Putamen (tissue), 1 donor: ENCODE data around the gene PSD2.

Experiments
- DNase-seq: peaks from one replicate; pipeline ENCODE4 v3.0.0-alpha.2; 2016; ENCODE audit warnings: low spot score

The PSD2 gene

GRCh38 chr5:139837711-139838380 lies 42.2 kb downstream of the PSD2 start:
- DNase-seq = no peak

DNA sequence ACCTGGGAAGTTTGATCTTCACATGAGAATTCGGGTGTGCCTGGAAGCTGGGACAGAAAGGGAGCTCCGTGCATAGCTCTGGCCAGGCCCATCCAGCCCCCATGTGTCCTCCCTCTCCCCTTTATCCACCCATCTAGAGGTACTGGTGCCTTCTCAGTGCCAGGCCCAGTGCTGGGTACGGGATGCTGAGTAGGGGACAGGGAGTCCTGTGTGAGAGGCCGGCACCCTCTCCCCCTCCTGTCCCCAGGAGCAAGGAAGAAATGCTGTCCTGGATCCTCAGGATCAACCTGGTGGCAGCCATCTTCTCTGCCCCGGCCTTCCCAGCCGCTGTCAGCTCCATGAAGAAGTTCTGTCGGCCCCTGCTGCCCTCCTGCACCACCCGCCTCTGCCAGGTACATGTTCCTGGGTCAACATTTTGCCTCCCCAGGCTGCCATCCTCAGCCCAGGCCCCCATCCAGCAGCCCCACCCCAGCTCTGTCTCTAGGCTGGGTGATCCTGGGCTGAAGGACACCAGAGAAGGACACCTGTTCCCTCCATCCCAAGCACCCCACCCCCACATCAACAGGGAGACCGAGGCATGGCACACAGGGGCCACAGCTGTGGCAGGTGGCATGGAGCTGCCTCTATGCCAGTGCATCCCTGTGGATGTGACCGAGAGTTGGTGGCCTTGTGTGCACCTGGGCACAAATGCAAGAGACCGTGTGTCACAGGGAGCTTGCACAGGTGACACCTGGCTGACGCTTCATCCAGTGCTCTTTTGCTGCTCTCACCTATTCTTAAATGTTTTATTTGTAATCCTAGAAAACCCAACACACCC lies 43.0 kb downstream of the PSD2 start:
- DNase-seq = no peak

DNA sequence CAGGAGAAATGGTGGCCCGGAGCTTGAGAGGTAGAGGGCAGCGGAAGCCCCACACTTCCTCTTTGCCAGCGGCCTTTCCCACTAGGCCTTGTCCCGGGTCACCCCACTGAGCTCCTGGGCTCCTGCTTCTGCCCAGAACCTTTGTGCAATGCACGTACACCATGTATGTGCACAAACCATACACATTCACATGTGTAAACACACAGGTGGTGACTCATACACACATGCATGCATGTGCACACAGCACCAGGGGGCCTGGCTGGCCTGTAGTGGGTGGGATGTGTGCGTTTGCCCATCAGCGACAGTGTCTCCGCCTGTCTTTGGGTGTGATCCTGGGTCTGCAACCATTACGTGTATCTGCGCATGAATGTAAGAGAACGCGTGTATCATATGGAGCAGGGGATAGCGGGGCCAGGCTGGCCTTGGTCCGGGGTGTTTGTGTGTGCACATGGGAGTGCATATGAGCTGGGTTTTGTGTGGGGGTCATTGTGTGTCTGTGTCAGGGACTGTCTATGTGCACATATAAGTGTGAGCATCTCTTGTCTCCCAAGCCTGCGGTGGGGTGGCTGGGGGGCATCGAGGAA lies 43.7 kb downstream of the PSD2 start:
- DNase-seq = no peak

GRCh38 chr5:139839918-139840317 lies 44.3 kb downstream of the PSD2 start:
- DNase-seq = no peak

GRCh38 chr5:139841549-139841948 lies 45.9 kb downstream of the PSD2 start:
- no peak for DNase-seq

- DNase-seq = no peak
These were observed 46.7 kb downstream of the PSD2 start for GRCh38 chr5:139842321-139842720.

DNA sequence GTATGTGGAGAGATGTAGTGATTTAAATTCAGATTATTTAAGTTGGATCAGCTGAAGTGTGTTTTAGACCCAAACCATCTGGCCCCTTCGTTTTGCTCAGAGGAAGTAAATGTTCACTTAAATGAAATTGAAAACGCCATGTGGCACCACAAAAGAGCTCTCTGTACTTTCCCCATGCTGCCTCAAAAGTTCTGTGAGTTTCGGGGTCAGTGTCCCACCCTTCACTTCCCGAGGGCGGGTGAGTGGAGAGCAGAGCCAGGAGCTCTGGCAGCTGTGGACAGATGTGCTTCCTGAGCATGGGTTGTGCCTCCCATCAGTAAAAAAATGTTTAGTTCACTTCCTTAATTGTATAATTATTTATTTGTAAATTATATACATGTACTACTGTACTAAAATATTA lies 48.4 kb downstream of the PSD2 start:
- no peak for DNase-seq

GRCh38 chr5:139844472-139845145 lies 49.0 kb downstream of the PSD2 start:
- DNase-seq = peak; percentile 73

DNA sequence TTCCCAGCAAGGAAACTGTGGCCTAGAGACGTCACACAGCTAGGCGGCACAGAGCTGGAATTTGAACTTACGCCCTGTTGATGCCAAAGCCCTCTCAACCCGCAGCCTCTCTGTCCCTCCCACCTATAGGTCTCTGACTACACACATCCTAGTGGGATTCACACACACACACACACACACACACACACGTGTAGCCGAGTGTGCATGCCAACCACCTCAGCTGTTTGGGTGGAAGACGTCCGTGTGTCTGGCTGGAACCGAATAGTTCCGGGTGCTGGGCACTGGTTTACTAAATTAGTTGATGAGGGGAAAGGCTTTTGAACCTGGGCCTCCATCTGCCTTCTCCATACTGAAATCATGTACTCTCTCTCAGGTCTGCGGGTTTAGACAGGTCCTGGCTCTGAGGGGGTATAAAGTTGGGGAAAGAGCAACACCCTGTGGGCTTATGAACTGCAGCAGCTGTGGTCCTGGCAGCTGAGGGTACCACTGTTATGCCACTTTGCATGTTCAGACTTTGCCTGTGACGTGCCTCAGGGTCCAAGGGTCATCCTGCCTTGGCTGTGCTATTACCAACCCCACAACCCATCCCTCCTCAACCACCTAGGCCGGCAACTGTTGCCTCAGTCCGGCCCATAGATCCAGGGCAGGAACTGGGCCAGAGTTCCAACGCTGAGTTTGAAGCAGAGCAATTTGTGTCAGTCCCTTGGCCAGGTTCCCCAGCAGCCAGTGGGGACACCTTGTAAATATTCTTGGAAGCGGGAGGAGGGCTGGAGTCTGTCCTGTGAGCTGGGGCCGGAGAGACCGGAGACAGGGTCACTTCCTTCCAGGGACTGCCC lies 50.5 kb downstream of the PSD2 start:
- DNase-seq = peak; percentile 65

GRCh38 chr5:139847091-139847490 lies 51.5 kb downstream of the PSD2 start:
- no peak for DNase-seq

DNA sequence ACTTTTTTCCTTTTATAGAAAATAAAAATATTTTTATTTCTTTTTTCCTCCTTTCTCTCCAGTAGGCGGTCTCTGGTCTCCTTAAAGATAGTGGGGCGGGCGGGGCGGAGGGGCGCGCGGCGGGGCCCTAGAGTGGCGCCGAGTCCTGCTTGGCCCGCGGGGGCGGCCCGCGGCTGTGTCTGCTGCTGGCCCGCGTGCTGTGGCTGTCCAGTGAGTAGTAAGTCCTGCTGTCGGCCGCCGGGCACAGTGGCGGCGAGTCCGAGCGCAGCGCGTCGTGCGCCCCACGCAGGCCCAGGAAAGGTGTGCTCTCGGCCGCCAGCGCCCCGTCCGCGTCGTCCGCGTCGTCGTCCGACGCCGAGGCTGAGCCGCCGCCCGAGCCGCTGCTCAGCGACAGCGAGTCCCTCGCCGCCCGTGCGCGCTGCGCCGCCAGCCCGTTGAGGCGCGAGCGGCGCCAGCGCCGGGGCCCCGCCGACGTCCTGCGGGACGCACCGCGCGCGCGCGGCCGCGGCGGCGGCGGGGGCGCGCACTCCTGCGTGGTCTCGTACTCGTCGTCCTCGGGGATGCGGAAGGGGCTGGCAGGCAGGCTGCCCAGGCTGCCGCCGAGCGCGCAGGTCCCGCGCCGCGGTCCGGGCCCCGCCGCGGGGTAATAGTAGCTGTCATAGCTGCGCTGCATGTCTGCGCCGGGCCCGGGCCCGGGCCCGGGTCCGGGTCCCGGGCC lies 52.3 kb downstream of the PSD2 start:
- peak; percentile 65 for DNase-seq

- no peak for DNase-seq
These were observed 53.0 kb downstream of the PSD2 start for GRCh38 chr5:139848508-139849100.

- DNase-seq = no peak
These were observed 53.9 kb downstream of the PSD2 start for GRCh38 chr5:139849501-139849900.

GRCh38 chr5:139849942-139850341 lies 54.3 kb downstream of the PSD2 start:
- DNase-seq = no peak

GRCh38 chr5:139850423-139851016 lies 54.9 kb downstream of the PSD2 start:
- no peak for DNase-seq

DNA sequence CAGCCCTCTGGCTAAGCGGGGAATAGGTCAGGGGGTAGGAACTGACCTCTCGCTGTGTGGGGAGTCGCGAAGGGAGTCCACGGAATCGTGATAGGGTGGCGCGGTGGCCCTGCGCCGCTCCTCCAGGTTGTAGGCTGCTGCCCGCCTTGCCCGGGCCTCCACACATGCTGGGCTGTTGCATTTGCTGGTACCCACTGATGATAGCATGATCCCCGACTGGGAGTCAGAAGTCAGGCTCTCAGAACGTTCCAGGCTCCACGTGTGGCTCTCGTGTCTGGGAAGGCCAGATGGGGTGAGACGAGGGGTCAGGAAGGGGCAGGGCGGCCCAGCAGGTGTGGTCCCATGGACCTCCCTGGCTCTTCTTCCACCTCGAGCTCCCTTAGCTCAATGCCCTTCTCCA lies 56.0 kb downstream of the PSD2 start:
- DNase-seq = no peak

DNA sequence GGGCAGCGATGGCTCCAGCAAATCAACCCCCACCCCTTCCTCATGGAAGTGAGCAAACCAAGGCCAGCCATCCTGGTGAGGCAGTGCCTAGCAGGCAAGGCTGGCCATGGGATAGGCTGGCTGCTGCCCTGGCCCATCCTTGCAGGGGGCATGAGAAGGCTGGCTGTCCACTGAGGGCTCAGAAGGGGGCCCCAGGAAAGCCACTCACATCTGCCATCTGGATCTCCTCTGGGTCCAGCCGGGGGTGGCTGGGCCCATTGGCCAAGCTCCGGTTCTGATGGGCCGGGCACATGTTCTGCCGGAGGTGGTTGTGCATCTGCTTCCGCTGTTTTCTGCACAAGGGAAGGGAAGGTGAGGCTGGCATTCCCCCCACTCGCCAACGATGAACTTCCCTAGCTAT lies 57.1 kb downstream of the PSD2 start:
- DNase-seq = no peak

- no peak for DNase-seq
These were observed 58.5 kb downstream of the PSD2 start for GRCh38 chr5:139854029-139854605.

GRCh38 chr5:139854953-139855352 lies 59.3 kb downstream of the PSD2 start:
- DNase-seq = no peak

- DNase-seq = no peak
These were observed 59.8 kb downstream of the PSD2 start for GRCh38 chr5:139855451-139855850.
